NAMALWA (cell line): ENCODE measurements around the gene MEMO1.
"Not testable (repeated sequence)": the region's sequence is repeated elsewhere in the genome, so short reads cannot be mapped to it uniquely, and the experiment has no call there.

Experiments
- DNase-seq: peaks from one replicate; pipeline ENCODE4 v3.0.0-alpha.2; 2015; ENCODE audit warnings: low spot score

The MEMO1 gene

GRCh38 chr2:31907491-31907890, 103.3 kb downstream of the MEMO1 start:
- not testable (repeated sequence) for DNase-seq

GRCh38 chr2:31903109-31903780, 107.6 kb downstream of the MEMO1 start:
- DNase-seq = no peak

GRCh38 chr2:31901900-31902299, 108.9 kb downstream of the MEMO1 start:
- DNase-seq = no peak

- not testable (repeated sequence) for DNase-seq
These were observed 110.7 kb downstream of the MEMO1 start for GRCh38 chr2:31900156-31900555.

- DNase-seq = not testable (repeated sequence)
These were observed 112.5 kb downstream of the MEMO1 start for GRCh38 chr2:31898346-31898745.

- DNase-seq = not testable (repeated sequence)
These were observed 113.5 kb downstream of the MEMO1 start for GRCh38 chr2:31897340-31897739.

GRCh38 chr2:31896293-31896692, 114.5 kb downstream of the MEMO1 start:
- no peak for DNase-seq

GRCh38 chr2:31894656-31895055, 116.2 kb downstream of the MEMO1 start:
- no peak for DNase-seq

- no peak for DNase-seq
These were observed 117.7 kb downstream of the MEMO1 start for GRCh38 chr2:31893094-31893493.

- DNase-seq = peak; percentile 11
These were observed 121.8 kb downstream of the MEMO1 start for GRCh38 chr2:31889044-31889443.

GRCh38 chr2:31888550-31888949, 122.3 kb downstream of the MEMO1 start:
- no peak for DNase-seq

- peak; percentile 46 for DNase-seq
These were observed 124.1 kb downstream of the MEMO1 start for GRCh38 chr2:31886700-31887099.

GRCh38 chr2:31877008-31877407, 133.8 kb downstream of the MEMO1 start:
- DNase-seq = no peak

- no peak for DNase-seq
These were observed 136.7 kb downstream of the MEMO1 start for GRCh38 chr2:31874071-31874470.

- no peak for DNase-seq
These were observed 145.6 kb downstream of the MEMO1 start for GRCh38 chr2:31865215-31865614.

- DNase-seq = no peak
These were observed 146.9 kb downstream of the MEMO1 start for GRCh38 chr2:31863867-31864266.

- DNase-seq = not testable (repeated sequence)
These were observed 147.7 kb downstream of the MEMO1 start for GRCh38 chr2:31863015-31863656.

- DNase-seq = no peak
These were observed 150.8 kb downstream of the MEMO1 start for GRCh38 chr2:31859959-31860358.

GRCh38 chr2:31853521-31853920, 157.3 kb downstream of the MEMO1 start:
- no peak for DNase-seq

GRCh38 chr2:31842150-31842549, 168.7 kb downstream of the MEMO1 start:
- not testable (repeated sequence) for DNase-seq

GRCh38 chr2:31835450-31835849, 175.4 kb downstream of the MEMO1 start:
- DNase-seq = no peak

GRCh38 chr2:31832363-31832762, 178.4 kb downstream of the MEMO1 start:
- DNase-seq = no peak

- DNase-seq = no peak
These were observed 179.2 kb downstream of the MEMO1 start for GRCh38 chr2:31831585-31831984.

GRCh38 chr2:31828891-31829290, 181.9 kb downstream of the MEMO1 start:
- no peak for DNase-seq
